CD4-positive, alpha-beta T cell treated with Interferon alpha-2 for 1 hour (primary cell): Measurements from ENCODE around the gene POLG2.
"Not testable (repeated sequence)": the region's sequence is repeated elsewhere in the genome, so short reads cannot be mapped to it uniquely, and the experiment has no call there.

Experiments used
- DNase-seq, 2 donors: peaks; one replicate each; pipeline ENCODE4 v3.0.0-alpha.2; 2020 to 2022

The POLG2 gene

DNA sequence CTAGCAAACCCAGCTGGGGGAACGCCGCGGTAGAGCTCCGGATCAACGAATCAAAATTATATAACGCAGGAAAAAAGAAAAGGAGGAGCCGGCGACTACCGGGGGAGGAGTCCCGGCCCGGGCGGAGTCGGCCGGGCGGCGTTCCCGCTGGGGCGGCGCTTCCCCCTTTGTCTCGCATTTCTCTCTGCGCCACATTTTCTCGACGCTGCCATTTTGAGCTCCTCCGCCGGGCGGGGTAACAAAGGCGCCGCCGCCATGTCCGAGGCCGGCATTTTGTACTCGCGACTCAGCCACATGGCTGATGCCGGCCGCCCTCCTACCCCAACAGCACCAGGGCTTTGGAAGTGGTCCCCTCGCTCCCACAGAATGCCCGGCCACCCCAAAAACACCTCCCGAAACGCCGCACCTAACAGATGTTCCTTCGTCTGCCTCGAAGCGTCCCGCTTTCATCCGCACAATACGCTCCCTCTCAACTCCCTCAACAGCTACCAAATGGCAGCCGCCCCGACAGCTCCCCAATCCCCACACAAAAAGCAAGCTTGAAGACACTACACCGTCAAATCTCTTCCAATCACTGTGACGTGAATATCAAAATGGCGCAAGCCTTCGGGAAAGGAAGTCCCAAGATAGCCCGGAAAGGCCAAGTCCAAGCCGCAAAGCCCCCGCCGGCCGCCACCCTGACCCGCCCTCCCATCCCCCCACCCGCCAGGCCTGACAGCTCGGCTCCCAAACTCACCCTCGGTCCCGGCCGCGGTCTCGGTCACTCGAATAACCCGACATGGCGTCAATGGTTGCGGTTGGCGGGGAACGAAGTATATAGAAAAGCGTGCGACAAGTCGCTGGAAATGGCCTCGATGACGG is 8.7 kb upstream of the POLG2 start:
- peak; percentile 89 to 93 for DNase-seq

DNA sequence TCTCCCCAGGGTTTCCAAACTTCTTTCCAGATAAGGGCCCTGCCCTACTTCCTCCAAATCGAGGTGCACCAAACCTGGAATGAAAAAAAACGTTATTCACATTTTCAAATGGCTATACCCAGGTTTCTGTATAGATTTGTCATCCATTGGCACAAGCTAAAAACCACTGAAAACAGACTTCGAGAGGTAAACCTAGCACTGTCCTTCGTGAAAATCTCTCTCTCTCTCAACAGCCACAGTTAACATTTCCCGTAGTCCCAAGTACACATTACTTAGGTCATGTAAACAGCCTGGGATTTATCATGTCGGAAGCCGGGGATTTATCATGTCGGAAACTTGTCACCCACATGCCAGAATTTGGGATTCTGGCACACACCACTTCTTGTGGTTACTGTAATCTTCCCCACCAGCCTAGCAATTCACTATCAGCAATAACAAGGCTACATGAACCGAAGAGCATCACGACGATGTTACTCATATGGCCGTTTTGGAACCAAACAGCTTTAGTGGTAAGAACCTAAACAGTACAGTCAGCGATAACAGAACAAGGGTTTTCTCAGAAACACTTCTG is 8.0 kb upstream of the POLG2 start:
- no peak for DNase-seq

DNA sequence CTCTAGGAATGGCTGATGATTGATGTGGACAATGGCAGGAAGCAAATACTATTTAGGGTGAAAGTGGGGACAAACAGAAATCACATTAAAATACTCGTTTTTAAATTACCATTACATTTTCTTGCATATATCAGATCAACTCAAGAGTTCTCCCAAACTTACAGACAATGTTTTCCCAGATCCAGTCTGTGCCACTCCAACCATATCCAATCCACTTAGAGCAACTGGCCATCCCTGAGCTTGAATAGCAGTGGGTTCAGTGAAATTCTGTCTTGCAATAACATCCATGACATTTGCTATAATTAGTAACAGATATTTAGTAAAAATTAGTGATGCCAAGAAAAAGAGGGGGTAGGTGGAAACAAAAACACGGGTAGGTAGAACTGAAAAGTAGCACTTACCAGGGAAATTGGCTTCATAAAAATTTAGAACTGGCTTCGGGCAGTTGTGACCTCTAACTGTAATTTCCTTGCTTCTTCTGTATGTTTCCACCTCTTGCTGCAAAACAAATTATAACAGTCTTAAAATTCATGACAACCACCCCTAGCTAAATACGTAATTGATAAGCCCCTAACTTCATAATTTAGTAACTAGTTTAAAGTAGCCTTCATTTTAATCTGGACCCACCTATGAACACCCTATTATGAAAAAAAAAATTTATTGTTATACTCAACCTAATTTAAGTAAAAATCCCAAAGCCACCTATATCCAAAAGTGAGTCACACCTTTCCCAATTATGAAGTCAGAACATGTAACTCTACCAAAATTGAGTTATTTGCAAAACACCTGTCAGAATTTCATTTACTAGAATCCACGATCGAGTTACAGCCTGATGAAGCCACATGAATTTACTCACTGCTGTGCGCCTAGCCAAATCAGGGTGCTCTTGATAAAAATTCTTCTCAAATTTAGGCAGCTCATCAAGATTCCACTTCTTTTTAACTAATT is 7.2 kb upstream of the POLG2 start:
- DNase-seq: no peak

DNA sequence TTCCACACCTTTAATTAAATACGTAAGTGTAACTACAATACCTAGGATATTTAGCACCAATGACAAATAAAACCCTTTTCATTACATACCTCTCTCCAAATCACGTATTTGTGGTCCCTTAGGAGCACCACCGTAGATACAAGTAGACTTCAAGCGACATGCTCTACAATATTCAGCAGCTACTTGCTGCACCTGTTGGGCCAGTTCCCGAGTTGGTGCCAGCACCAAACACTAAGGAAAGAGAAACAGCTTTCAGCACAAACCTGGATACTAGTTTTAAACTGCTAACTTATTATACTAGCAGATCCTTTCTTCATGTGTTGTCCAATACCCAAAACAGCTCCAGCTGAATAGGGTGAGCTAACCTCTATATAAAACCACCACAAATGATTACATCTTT is 6.5 kb upstream of the POLG2 start:
- peak in 1 of 2 donors; percentile 16 for DNase-seq

DNA sequence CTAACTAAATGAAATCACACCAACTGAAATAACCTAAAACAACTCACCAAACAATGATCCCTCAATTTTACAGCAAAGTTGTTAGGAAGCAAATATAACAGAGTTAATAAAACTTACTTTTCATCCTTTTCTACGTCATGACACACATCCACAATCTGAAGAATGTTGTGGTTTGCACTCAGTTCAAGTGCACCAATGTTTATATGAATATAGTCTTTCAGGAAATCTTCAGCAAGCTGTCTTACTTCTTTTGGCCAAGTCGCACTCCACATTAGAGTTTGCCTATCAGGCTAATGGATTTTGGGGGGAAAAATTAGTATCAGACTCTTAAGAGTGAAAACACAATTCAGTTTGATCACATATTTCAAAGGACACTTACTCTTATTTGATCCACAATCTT is 6.0 kb upstream of the POLG2 start:
- DNase-seq: peak in 1 of 2 donors; percentile 14

DNA sequence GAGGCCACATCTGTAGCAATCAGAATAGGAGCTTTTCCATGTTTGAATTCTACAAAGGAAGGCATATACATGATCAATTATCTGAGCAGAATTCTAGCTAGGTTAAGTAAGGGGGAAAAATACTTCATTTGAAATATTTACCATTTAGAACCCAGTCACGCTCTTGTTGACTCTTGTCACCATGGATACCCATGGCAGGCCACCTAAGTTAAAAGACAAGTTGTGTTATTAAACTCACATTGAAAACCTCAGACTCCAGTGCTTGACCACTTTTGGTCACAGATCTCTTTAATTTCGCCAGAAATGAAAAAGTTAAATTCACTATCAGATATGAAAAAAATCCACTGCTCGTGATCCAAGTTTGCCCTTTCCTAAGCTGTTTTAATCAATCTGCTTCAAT is 5.2 kb upstream of the POLG2 start:
- peak in 1 of 2 donors; percentile 26 for DNase-seq

DNA sequence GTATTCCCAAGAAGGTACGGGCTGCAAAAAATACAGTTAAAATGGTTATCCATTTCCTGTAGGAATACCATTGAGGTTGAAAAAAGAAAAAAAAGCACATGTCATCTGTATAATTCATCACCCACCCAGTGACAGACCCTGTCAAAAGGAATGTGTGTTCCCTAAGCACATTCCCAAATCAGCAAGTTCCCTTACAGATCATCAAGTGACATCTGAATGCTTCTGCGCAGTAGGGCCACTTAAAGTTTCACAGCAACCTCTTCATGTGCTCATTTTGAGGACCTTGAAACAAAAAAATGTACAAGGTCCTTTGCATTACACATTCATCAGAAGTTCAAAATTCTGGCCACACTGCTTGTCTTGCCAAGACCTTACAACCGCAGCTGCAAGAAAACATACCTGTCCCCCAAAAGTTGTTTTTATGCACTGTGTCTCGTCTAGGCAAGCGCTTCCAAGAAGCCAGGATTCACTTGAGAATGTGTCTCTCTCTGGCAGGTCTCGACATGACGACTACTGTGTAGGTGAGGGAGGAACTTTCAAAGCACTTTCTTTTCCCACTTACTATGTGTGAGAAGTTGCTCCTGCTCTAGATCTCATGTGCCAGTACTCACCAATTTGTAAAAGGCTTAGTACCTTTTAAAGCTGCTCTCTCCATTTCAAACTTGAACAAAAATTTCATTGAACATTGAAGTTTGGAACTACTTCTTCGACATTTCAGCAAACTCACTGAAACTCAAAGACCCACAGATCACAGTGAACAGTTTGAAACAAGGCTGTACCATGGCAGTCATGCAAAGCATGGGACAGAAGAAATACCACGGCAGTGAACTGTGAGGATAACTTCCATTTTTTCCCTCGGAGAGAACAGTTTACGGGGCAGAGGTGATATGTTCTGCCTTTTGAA is 4.3 kb upstream of the POLG2 start:
- peak in 1 of 2 donors; percentile 16 for DNase-seq

DNA sequence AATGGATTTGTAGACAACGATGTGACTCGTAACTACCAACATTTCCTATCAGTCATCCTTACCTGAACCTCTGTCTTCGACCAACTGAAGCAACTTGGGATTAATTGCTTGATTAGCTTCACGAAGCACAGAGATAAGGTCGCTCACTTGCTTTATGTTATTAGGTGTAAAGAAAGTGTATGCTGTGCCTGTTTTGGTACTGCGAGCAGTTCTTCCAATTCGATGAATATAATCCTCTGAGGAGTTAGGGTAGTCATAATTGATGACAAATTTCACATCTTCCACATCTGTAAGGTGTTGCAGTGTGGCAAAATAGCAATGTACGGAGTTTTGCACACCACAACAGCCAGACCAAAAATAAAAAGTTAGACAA is 3.6 kb upstream of the POLG2 start:
- peak in 1 of 2 donors; percentile 17 for DNase-seq

DNA sequence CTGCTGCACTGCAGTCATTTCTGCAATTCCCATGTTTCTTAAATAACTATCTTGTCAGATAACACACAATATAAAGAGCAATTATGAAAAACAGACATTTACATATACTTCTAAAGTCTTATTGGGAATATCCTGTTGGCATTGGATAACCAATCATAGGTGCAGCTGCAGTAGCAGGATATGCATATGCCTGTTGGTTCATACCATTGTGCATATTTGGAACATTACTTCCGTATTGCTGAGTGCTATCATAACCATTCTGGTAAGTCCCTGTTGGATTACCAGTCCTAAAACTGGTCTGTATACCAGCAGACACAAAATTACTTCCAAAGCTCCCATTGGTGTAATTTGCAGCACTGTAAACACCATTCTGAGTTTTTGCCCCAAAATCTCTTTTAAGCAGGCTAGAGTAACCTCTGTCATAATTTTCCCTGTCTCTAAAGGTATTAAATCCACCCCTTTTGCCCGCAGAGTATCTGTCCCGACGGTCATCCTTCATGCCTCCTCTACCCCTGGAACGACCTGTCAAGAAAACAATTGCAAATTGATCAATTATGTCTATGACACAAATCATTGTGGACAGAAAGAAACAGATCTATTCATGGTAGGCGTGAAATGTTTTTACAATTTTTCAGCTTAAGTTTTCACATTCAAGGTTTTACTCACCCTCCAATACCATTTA is 3.1 kb upstream of the POLG2 start:
- DNase-seq: peak in 1 of 2 donors; percentile 30

DNA sequence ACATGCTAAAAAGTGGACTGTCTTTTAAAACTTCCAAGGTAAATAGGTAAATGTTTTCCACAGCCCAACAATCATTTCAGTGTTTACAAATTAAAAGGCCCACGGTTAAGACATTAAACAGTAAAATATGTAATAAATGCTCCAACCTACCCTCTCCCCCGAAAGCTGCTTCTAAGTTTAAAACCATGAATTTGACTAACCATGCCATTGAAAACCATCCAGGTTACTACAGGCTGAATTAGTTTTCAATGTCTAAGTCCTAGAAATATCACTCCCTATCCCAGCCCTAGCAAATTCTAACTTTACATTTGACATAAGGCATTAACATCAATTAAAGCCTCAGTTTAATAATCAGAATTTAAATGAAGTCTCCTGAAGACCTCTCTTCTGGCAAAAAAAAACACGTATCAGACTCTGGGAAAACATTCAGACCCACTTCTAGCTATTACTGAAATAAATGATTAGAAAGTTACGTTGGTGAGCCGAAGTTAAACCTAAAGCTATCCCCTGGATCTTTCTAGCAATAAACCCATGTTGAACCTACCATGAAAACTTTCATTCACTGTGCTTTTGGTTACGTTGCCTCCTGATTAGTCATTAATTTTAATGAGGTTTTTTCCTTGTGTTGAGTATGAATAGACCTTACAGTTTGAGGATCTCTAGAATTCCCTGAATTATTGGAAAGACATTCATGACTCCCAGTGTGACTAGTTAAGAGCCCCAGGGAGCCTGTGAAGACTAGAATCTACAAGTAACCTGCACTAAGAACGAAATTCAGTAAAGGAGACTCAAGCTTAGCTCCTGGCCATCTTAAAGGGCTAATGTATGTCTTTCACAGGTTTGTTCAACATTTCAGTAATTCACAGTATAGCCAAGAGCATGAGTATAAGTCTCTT is 1.7 kb upstream of the POLG2 start:
- peak in 1 of 2 donors; percentile 30 for DNase-seq

DNA sequence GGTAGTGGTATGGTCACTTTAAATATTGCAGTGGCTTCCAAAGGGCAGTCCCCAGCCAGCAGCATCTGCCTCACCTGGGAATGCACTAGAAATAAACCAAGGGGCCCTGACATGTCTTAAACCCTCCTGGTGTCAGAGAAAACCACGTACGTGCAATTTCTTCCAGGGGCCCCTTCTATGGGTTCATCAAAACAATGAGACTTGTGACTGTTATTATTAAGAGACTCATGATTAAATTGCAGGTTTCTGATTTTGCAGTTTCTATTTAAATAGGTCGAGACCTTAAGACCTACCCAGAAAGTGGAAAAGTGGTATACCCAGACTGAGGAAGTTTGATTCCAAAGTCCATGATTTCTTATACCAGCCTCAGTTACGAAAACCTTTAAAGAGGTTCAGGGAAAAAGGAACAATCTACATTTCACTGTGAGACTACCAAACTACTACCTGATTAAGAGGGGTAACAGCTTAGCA is 746 bp upstream of the POLG2 start:
- DNase-seq: no peak

DNA sequence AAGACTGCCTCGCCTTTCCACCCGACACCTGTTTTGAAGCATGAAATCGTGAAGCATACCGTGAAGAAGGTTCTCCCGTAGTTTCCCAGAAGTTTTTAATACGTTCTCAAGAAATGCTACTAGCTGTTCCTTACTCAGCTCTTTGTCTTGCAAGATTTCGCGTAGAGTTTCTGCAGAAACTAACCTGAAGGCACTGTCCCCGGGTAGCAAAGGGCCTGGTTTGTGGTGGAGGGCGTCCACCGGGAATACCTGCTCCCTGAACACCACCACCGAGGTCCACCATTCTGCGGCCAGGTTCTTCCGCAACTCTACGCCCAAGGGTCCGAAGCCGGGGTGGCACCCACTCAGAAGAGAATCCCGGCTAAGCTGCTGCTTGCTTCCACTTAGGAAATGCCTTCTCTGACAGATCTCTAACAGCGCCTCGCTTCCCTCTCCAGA is 487 bp downstream of the POLG2 start:
- DNase-seq: no peak

DNA sequence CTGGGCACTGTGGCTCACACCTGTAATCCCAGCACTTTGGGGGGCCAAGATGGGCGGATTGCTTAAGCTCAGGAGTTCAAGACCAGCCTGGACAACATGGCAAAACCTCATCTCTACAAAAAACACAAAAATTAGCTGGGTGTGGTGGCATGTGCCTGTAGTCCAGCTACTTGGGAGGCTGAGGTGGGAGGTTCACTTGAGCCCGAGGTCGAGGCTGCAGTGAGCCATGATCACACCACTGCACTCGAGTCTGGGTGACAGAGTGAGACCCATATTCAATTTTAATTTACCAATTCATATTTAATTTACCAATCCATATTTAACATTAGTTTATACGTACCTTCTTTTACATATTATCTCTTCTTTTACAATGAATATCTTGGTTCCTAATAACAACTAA is 1.6 kb downstream of the POLG2 start:
- DNase-seq: not testable (repeated sequence)

DNA sequence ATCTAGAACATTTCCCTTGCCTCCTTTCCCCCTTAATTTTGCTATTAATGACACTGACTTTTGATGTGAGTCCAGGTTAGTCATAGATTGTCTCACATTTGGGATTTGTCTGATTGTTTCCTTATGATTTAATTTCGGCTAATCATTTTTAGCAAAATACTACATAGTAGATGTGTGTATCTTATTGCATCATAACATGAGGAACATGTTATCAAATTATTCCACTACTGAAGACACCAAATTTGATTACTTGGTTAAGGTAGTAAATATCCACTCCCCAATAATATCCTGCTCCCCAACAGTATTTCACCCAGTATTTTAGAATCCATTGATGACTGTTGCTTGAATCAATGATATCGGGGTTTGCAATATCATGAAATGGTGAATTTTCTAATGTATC is 2.7 kb downstream of the POLG2 start:
- no peak for DNase-seq

DNA sequence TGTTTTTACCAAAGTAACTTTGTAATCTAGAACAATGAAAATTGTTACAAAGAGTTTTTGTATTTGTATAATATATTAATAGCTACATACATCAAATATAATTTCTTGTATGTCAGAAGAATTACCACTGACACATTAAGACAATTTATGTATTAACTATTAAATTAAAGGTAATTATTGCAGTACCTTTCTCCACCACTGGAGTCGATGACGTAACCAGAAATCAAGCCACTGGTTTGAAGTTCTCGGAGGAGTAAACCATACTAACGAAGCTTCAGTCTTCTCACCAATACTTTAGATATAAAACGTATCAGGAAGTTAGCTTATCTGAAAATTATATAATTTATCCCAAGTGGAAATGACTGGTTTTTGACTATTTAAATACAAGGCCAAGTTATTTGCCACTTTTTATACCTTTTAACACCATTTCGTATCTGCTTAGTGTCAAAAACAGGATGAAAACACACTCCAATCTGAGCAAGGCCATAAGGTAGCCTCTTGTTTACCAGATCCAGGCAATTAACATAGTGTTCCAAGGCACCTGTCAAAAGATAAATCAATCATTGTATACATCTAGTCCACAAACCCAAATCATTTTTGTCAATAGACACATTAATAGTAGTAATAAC is 4.3 kb downstream of the POLG2 start:
- peak; percentile 29 to 78 for DNase-seq

DNA sequence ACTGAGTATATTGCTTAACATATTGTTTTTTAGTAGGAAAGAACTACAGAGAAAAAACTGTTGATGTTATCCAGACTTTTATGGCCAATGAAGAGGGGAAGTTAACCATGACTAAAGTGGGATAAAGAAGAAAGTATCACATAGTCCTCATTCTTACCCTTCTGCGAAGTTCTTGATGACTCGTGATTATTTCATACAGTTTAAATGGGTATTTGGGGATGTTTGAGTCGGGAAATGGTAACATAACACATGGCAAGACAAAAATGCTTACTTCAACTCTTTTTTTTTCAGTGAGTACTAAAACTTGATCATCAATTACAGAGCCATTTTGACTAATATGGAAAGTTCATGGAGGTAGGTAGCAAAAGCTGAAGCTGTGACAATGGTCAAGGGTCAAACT is 4.9 kb downstream of the POLG2 start:
- no peak for DNase-seq

DNA sequence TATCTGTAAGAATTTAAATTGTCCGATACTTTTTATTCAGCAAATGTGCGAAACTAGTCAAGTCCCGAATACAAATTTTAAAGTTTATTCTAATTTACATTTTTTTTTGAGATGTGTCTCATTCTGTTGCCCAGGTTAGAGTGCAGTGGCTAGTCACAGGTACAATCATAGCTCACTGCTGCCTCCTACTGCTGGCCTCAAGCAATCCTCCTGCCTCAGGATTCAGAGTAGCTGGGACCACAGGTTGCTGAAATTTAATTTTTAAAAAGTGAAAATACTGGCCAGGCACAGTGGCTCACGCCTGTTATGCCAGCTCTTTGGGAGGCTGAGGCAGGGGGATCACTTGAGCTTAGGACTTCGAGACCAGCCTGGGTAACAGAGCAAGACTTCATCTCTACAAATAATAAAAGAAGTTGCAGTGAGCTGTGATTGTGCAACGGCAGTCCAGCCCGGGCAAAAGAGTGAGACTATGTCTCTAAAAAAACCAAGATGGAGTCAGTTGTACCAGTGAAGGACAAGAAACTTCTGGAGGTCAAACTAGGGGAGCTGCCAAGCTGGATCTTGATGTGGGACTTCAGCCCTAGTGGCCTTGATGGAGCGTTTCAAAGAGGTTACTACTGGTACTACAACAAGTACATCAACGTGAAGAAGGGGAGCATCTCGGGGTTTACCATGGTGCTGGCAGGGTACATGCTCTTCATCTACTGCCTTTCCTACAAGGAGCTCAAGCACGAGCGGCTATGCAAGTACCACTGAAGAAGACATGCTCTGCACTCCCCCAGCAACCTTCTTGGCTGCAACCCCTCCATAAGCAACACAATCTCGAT is 5.6 kb downstream of the POLG2 start:
- peak; percentile 58 to 72 for DNase-seq

DNA sequence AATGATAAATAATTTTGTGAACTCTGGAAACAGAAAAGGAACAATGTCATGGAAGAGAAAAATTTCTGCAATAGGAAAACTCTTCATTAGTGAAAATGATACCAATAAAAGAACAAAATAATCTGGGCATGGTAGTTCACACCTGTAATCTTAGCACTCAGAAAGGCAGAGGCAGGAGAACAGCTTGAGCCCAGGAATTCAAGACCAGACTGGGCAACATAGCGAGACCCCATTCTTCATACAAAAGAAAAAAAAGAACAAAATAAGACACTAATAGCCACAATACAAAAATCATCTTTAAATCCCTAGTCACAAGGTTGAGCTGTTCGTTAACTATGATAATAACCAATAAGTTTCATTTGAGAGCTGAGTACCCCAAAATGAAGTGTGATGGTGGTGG is 8.6 kb downstream of the POLG2 start:
- DNase-seq: no peak

DNA sequence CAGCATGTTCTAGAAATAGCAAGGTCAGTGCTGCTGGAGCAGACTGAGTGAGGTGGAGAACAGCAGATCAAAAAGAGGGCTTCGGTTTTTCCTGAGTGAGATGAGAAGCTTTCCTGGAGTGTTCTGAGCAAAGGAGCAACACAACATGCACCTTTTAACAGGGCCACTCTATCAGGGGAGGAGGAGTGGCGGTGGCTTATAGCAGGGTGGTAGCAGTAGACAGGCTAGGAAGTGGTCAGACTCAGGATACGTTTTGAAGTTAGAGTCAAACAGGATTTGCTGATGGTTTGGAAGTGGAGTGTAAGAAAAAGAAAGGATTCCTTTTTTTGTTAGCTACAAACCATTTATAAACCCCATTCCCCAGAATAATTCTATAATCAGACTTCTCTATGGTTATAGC is 12.5 kb downstream of the POLG2 start:
- no peak for DNase-seq
